Large intestine (tissue), 3 donors: ENCODE data around the gene LYSMD3. TPM values are rescaled to one million over a fixed set of nuclear protein-coding genes. Genes with fewer than 3 reads are reported as not detected.

ENCODE experiments used
- DNase-seq, 2 donors: peaks; one replicate each; pipeline versions ENCODE4 v3.0.0 to v3.0.0-alpha.2; 2013
- H3K27ac ChIP-seq: one replicate; pipeline ENCODE4 v1.5.1; 2013; ENCODE audit warnings: low read length
- H3K27me3 ChIP-seq: 2 replicates; pipeline ENCODE4 v1.6.1; 2013; ENCODE audit warnings: low read length; ENCODE audit not compliant: control insufficient read depth, insufficient read depth
- H3K36me3 ChIP-seq: 2 replicates; pipeline ENCODE4 v1.6.1; 2013; ENCODE audit warnings: low read length; ENCODE audit not compliant: control insufficient read depth, insufficient read depth
- H3K4me1 ChIP-seq: one replicate; pipeline ENCODE4 v1.6.1; 2013; ENCODE audit warnings: low read length; ENCODE audit not compliant: control insufficient read depth, insufficient read depth
- H3K4me3 ChIP-seq: one replicate; pipeline ENCODE4 v1.5.1; 2013; ENCODE audit warnings: low read length
- H3K9me3 ChIP-seq: one replicate; pipeline ENCODE4 v1.6.1; 2013; ENCODE audit warnings: mild to moderate bottlenecking, low read depth, low read length, moderate library complexity; ENCODE audit not compliant: control insufficient read depth
- WGBS: methylation state at CpG from one replicate; pipeline ENCODE4 v1.1.5; 2013; ENCODE audit warnings: low lambda C conversion rate; ENCODE audit not compliant: insufficient coverage; 5-methylcytosine and 5-hydroxymethylcytosine counted together
- polyA plus RNA-seq: library from polyadenylated mRNA; unstranded; fragments of 120-200 nt; gene quantifications from one replicate; pipeline ENCODE4 v1.2.1, GENCODE V29; 2013

LYSMD3 gene
- polyA plus RNA-seq, 1 donor: 25.4 TPM

- H3K27ac ChIP-seq: no peak overlapping the region
- WGBS: 100% methylated on average over 1 of the region's 2 CpGs
- no peak for DNase-seq
- no peaks in the 10 kb centered on the region for H3K36me3 ChIP-seq
- H3K27me3 ChIP-seq: no peaks in the 10 kb centered on the region
- peaks cover 6% of the 10 kb centered on the region for H3K4me1 ChIP-seq
- no peak overlapping the region for H3K4me3 ChIP-seq
- H3K9me3 ChIP-seq: no peaks in the 10 kb centered on the region
These were observed 20.4 kb upstream of the LYSMD3 start for GRCh38 chr5:90549729-90550275.

- DNase-seq: no peak
- no peak overlapping the region for H3K27ac ChIP-seq
- peaks cover 6% of the 10 kb centered on the region for H3K4me1 ChIP-seq
- no peak overlapping the region for H3K4me3 ChIP-seq
- H3K9me3 ChIP-seq: no peaks in the 10 kb centered on the region
- no peaks in the 10 kb centered on the region for H3K36me3 ChIP-seq
- H3K27me3 ChIP-seq: no peaks in the 10 kb centered on the region
These were observed 19.8 kb upstream of the LYSMD3 start for GRCh38 chr5:90549223-90549622.

GRCh38 chr5:90548069-90548593 is 18.7 kb upstream of the LYSMD3 start:
- 17% methylated on average over 1 of the region's 5 CpGs for WGBS
- H3K27ac ChIP-seq: no peak overlapping the region
- H3K36me3 ChIP-seq: no peaks in the 10 kb centered on the region
- no peak overlapping the region for H3K4me3 ChIP-seq
- H3K9me3 ChIP-seq: no peaks in the 10 kb centered on the region
- DNase-seq: peak in 1 of 2 donors; percentile 67
- no peaks in the 10 kb centered on the region for H3K27me3 ChIP-seq
- peaks cover 6% of the 10 kb centered on the region for H3K4me1 ChIP-seq

GRCh38 chr5:90547072-90547536 is 17.7 kb upstream of the LYSMD3 start:
- no peaks in the 10 kb centered on the region for H3K27me3 ChIP-seq
- H3K4me3 ChIP-seq: no peak overlapping the region
- peaks cover 6% of the 10 kb centered on the region for H3K4me1 ChIP-seq
- no CpG with 5 or more reads among the region's 1 CpG for WGBS
- H3K9me3 ChIP-seq: no peaks in the 10 kb centered on the region
- H3K36me3 ChIP-seq: no peaks in the 10 kb centered on the region
- DNase-seq: no peak
- H3K27ac ChIP-seq: no peak overlapping the region

GRCh38 chr5:90546216-90546837 is 16.9 kb upstream of the LYSMD3 start:
- Histone ChIP-seq H3K27ac (no peak overlapping the region), H3K27me3 (no peaks in the 10 kb centered on the region)
- 93% methylated on average over 4 of the region's 4 CpGs for WGBS

GRCh38 chr5:90545511-90545910 is 16.1 kb upstream of the LYSMD3 start:
- Histone ChIP-seq H3K27me3 (no peaks in the 10 kb centered on the region), H3K36me3 (no peaks in the 10 kb centered on the region), H3K27ac (no peak overlapping the region), H3K9me3 (no peaks in the 10 kb centered on the region), H3K4me3 (no peak overlapping the region), H3K4me1 (peaks cover 6% of the 10 kb centered on the region)
- no CpG with 5 or more reads among the region's 2 CpGs for WGBS
- no peak for DNase-seq

More at GRCh38 chr5:90546216-90546837, 16.9 kb upstream of the LYSMD3 start:
- H3K9me3 ChIP-seq: no peaks in the 10 kb centered on the region
- H3K4me3 ChIP-seq: no peak overlapping the region
- H3K4me1 ChIP-seq: peaks cover 6% of the 10 kb centered on the region
- DNase-seq: no peak
- no peaks in the 10 kb centered on the region for H3K36me3 ChIP-seq

- H3K27me3 ChIP-seq: no peaks in the 10 kb centered on the region
- no peak overlapping the region for H3K4me3 ChIP-seq
- H3K27ac ChIP-seq: no peak overlapping the region
- H3K4me1 ChIP-seq: peaks cover 2% of the 10 kb centered on the region
- H3K36me3 ChIP-seq: no peaks in the 10 kb centered on the region
- 80% methylated on average over 1 of the region's 4 CpGs for WGBS
- no peak for DNase-seq
- H3K9me3 ChIP-seq: no peaks in the 10 kb centered on the region
These were observed 13.6 kb upstream of the LYSMD3 start for GRCh38 chr5:90542827-90543519.

GRCh38 chr5:90534922-90535321 is 5.5 kb upstream of the LYSMD3 start:
- H3K9me3 ChIP-seq: no peaks in the 10 kb centered on the region
- no peaks in the 10 kb centered on the region for H3K27me3 ChIP-seq
- no peak overlapping the region for H3K4me3 ChIP-seq
- H3K4me1 ChIP-seq: peaks cover 4% of the 10 kb centered on the region
- 65% methylated on average over 3 of the region's 3 CpGs for WGBS
- H3K27ac ChIP-seq: no peak overlapping the region
- no peak for DNase-seq
- H3K36me3 ChIP-seq: no peaks in the 10 kb centered on the region

GRCh38 chr5:90533794-90534193 is 4.4 kb upstream of the LYSMD3 start:
- WGBS: no CpG with 5 or more reads among the region's 3 CpGs
- H3K27me3 ChIP-seq: no peaks in the 10 kb centered on the region
- no peak overlapping the region for H3K27ac ChIP-seq
- H3K4me1 ChIP-seq: peaks cover 4% of the 10 kb centered on the region
- DNase-seq: no peak
- no peaks in the 10 kb centered on the region for H3K36me3 ChIP-seq
- H3K4me3 ChIP-seq: no peak overlapping the region
- no peaks in the 10 kb centered on the region for H3K9me3 ChIP-seq

- Histone ChIP-seq H3K4me3 (no peak overlapping the region), H3K4me1 (peaks cover 10% of the 10 kb centered on the region), H3K36me3 (no peaks in the 10 kb centered on the region), H3K27ac (no peak overlapping the region), H3K27me3 (no peaks in the 10 kb centered on the region), H3K9me3 (no peaks in the 10 kb centered on the region)
- 80% methylated on average over 3 of the region's 9 CpGs for WGBS
- no peak for DNase-seq
These were observed 1.5 kb upstream of the LYSMD3 start for GRCh38 chr5:90530736-90531487.
